GM19328 (cell line): ENCODE data around the gene GFI1B.
"Not testable (repeated sequence)": the region's sequence is repeated elsewhere in the genome, so short reads cannot be mapped to it uniquely, and the experiment has no call there.

ENCODE experiments used
- ATAC-seq: cut with Tn5 transposase; IDR thresholded peaks from one replicate; pipeline ENCODE4 v1.9.1; 2021; ENCODE audit warnings: mild to moderate bottlenecking, moderate library complexity; ENCODE audit not compliant: unreplicated experiment

The GFI1B gene

DNA sequence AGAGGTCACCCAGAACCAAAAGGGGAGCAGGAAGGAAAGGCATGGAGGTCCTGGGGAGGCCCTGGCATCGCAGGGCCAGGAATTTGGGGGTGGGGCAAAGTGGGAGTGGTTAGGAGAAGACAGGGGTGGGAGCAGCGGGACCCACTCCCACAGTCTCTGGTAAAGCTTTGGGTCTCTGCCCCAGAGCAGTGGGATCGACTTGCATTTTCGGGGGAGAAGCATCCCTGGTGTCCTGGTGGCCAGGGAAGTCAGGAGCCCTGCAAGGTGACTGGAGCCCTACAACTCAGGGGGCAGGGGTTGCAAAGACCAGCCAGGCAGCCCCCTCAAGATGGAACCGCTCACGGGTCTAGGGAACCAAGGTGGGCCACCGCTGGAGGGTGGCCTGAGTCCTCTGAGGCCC is 29.9 kb downstream of the GFI1B start:
- no peak for ATAC-seq

DNA sequence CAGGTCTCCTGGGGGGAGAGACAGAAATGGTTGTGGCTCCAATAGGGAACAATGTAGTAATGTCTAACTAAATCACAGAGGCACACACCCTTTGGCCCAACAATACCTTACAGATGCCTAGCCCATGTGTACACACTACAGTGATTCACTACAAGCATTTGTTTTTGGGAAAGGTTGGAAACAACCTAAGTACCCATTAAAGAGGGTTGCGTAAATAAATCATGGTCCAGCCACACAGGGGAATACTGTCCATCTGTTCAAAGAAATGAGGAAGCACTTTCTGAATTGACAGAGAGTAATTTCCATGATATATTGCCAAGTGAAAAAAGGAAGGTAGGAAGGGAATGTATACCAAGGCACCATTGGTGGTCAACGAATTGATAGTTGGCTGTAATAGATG is 30.3 kb downstream of the GFI1B start:
- ATAC-seq: no peak

DNA sequence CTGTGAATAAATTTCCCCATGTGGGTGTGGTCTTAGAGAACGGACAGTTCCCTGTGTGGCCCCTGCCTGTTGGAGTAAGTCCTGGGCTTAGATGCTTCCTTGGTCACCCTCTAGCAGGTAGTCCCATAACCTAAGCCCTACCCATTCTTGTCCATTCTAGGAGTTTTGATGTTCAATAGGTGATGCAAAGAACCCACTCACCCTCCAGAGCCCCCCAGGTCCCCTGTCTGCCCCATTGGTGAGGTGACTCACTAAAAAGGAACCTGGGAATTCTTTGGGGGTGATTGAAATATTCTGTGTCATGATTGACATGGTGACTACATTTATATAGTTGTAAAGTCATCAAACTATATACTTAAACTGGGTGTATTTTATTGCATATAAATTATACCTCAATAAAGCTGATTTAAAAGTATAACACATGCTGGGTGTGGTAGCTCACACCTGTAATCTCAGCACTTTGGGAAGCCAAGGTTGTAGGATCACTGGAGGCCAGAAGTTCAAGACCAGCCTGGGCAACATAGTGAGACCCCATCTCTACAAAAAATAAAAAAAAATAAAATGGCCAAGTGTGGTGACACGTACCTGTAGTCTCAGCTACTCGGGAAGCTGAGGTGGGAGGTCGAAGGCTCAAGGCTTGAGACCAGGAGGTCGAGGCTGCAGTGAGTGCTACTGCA is 31.6 kb downstream of the GFI1B start:
- no peak for ATAC-seq

DNA sequence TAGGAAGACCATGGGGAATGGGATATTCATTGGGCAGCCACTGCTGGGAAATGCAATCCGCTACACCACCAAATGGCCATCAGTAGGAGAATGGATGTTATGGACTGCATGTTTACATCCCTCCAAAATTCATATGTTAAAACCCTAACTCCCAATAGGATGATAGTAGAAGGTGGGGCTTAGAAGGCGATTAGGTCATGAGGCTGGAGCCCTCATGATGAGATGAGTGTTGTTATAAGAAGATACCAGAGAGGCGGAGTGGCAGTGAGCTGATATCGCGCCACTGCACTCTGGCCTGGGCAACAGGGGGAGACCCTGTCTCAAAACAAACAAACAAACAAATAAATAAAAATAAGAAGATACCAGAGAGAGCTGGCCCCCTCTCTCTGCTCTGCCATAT is 36.2 kb downstream of the GFI1B start:
- ATAC-seq: no peak

- ATAC-seq: no peak
Observed at GRCh38 chr9:133023117-133023890, 44.8 kb downstream of the GFI1B start.

GRCh38 chr9:133026426-133026825 is 47.9 kb downstream of the GFI1B start:
- ATAC-seq: no peak

DNA sequence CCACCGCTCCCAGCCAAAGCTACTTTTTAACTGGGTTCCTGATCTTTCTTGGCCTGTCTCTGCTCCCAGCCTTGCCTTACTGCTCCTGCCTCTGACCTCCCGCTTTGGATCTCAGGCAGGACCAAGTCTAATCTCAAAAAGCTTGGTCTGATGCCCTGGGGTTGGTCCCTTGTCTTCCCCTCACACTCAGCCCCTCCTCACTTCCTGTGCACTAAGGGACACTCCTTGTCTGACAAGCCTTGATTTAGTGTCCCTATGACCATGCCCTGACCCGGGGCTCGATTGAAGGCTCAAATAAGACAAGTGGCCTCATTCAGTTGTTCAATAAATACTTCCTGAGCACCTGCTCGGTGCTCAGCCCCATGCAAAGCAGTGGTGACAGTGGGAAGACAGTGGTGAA is 48.6 kb downstream of the GFI1B start:
- no peak for ATAC-seq

- ATAC-seq: no peak
Observed at GRCh38 chr9:133028221-133028620, 49.7 kb downstream of the GFI1B start.

GRCh38 chr9:133029994-133030316 is 51.5 kb downstream of the GFI1B start:
- no peak for ATAC-seq

GRCh38 chr9:133030317-133031129 is 52.0 kb downstream of the GFI1B start, which contains the start of gene GTF3C5:
GTF3C5 (plus strand) TSS chr9:133030997; CDS start chr9:133031012, 15 bp downstream.
- ATAC-seq: peak; percentile 95

DNA sequence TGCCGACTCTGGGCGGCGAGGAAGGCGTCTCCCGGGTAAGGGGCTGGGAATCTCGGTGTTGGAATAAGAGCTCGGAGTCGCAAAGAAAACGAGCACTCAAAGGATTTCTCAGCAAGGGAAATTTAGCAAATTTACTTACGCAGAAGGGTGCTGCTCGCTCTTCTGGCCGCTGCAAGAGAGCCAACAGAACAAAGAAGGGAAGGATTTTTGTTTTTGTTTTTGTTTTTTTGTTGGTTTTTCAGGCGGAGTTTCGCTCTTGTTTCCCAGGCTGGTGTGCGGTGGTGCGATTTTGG is 52.6 kb downstream of the GFI1B start:
- ATAC-seq: no peak

DNA sequence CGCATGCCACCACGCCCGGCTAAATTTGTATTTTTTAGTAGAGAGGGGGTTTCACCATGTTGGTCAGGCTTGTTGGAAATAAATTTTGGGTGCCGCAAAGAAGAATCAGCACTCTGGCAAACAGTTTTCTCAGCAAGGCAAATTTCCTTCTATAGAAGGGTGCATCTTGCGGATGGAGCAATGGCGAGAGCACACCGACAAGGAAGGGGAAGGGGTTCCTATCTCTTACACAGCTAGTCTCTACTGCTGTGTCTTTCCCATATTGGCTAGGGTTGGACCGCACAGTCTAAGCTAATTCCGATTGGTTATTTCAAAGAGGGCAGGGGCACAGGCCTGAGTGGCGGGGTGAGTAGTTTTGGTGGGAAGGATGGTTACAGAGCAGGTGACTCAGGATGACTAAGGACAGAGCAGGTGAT is 53.0 kb downstream of the GFI1B start:
- ATAC-seq: no peak

DNA sequence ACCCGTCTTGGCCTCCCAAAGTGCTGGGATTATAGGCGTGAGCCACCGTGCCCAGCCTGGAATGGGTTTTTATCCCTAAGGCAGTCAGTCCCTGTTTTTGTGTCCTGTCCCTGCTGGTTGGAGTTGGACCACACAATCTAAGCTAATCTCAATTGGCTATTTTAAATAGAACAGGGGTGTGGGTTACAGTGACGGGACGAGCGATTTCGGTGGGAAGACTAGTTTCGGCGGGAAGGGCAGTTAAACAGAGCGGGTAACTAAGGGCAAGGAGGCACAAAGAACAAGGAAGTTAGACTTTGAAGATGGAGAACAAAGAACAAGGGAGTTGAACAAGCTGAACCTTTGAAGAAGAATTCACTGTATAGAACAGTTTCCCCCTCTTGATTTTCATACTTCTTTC is 53.7 kb downstream of the GFI1B start:
- no peak for ATAC-seq

DNA sequence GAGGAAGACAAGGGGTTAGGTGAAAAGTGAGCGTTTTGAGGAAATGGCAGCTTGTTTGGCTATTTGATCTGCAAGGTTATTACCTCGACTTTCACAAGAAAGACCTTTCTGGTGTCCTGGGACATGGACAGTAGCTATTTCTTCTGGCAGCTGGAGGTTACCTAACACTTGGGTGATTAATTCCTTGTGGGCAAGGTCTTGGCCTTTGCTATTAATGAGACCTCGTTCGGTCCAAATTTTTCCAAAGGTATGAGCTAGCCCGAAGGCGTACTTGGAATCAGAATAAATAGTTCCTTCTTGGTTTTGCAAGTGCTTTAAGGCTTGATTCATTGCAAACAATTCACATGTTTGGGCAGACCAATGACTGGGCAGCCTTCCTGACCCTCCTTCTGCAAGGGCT is 57.2 kb downstream of the GFI1B start:
- no peak for ATAC-seq

DNA sequence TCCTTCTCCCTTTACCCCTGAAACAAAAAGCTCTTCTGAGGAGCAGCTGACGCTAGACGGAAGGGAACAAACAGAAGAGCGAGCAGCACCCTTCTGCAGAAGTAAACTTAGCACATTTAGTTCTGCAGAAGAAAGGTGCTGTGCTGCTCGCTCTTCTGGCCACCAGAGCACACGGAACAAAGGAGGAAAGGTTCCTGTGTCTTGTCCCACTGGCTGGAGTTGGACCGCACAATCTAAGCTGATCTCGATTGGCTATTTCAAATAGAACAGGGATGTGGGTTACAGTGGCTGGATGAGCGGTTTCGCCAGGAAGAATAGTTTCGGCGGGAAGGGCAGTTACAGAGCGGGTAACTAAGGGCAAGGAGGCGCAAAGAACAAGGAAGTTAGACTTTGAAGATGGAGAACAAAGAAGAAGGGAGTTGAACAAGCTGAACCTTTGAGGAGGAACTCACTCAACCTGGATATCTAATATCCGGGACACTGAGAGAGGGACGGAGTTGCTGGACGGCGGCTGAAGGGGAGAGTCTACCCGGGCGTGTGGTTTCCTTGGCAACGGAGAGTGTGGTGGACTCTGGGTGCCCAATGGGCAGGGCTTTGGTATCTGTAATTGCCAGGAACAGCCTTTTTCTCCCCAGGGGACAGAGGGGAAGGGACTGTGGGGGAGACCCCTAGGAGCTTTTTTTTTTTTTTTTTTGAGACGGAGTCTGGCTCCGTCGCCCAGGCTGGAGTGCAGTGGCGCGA is 59.5 kb downstream of the GFI1B start:
- ATAC-seq: no peak

DNA sequence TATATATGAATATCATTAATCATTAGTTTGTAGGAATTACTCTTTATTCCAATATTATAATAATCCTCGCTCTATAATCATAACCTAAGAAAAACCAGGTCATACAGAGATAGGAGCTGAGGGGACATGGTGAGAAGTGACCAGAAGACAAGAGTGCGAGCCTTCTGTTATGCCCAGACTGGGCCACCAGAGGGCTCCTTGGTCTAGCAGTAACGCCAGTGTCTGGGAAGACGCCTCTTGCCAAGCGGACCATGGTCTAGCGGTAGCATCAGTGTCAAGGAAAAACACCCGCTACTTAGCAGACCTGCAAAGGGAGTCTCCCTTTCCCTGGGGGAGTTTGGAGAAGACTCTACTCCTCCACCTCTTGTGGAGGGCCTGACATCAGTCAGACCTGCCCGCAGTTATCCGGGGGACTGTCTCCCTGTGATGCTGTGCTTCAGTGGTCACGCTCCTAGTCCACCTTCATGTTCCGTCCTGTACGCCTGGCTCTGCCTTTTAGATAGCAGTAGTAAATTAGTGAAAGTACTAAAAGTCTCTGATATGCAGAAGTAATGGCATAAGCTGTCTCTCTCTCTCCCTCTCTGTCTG is 62.5 kb downstream of the GFI1B start:
- not testable (repeated sequence) for ATAC-seq
